HG03103 (cell line): ENCODE results near the gene TSPAN7.

Experiments used
- ATAC-seq: cut with Tn5 transposase; IDR thresholded peaks from one replicate; pipeline ENCODE4 v1.9.1; 2021; ENCODE audit warnings: low read depth; ENCODE audit not compliant: unreplicated experiment

The TSPAN7 gene

DNA sequence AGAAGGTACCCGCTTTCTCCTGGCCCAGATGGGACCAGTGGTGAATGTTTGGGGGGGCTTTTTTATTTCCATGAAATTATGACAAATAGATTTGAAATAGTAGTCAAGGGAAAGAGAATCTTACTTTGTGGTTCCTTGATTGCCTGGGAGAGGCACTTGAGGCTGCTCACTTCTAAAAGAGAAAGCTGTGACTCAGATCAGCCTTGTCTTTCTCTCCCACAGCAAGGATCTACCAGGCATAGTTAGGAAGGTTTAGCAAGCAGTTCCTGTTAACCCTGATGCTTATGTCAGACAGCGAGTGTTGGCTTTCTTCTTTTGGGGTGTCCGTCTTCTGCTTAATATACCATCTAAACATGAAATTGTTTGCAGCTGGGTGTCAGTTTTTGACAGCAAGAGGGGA is 114.5 kb downstream of the TSPAN7 start:
- no peak for ATAC-seq

DNA sequence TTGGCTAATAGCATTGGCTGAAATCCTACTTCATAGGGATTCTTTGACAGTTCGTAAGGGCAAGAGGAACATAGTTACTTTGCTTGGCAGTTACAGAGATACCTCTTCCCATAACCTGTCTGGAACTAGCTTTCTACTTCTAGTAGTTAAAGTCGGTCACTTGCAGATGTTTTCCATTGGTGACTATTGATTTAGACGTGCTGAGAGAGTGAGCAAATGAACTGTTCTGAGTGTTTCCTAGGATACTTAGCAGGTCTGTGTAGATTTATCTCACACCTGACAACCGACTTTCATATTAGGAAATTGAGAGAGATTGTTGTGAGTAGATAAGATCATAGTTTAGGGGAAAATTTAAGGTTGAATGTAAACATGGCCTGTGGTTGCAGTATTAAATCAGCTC is 116.8 kb downstream of the TSPAN7 start:
- no peak for ATAC-seq

DNA sequence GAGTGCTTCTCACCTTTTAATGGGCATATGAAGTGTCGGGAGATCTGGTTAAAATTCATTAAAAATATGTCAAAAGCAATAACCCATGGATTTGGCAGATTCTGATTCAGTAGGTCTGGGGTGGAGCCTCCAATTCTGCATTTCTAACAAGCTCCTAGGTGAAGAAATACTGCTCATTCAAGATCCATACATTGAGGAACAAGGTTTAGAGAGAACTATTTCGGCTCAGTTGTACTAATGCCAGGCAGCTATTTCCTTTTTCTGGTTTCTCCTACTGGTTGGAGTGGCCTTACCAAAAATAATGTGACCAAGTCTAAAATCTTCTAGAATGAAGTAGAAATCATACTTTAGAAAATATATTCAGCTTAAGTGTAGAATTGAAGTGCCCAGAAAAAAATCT is 117.5 kb downstream of the TSPAN7 start:
- ATAC-seq = no peak

DNA sequence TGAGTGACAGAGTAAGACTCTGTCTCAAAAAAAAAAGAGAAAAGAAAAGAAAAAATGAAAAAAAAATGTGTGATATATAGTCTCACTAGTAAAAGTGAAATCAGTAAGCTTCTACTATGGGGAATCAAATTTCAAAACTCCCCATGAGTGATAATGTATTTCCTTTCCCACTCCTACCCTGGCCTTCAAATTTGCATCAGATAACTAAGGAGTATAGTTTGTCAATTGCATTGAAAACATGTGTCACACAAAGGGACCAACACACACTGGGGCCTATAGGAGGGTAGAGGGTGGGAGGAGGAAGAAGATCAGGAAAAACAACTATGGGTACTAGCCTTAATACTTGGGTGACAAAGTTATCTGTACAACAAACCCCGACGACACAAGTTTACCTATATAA is 118.4 kb downstream of the TSPAN7 start:
- ATAC-seq = no peak

DNA sequence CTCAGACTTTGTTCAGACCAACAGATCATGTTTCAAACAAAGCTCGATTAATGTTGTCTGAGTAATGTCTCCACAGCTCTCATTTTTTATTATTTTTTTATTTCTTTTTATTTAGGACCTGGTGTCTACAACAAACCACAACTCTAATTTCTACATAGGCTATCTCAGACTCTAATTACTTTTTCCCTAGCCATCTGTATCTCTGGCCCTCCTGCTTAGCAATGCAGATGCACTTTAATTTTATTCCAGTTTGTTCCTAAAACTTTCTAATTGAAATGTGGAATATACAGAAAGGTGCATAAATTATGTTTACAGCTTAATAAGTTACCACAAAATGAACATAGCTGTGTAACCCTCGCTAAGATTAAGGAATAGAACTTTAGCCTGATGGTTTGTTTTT is 120.8 kb downstream of the TSPAN7 start:
- ATAC-seq = no peak

DNA sequence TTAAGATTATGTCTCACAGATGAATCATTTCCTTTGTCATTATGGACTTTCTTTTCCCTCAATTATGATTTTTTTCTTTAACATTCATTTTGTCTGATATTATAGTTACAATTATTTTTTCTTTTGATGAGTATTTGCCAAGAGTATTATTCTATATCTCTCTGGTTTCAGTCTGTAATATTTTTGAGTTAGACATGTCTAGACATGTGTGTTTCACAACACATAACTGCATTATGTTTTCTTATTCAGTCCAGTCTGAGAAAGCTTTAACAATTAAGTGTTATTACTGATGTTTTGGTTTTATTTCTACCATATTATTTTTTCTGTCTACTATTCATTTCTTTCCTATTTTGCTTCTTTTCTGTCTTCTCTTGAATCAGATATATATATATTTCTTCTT is 131.6 kb downstream of the TSPAN7 start:
- no peak for ATAC-seq

DNA sequence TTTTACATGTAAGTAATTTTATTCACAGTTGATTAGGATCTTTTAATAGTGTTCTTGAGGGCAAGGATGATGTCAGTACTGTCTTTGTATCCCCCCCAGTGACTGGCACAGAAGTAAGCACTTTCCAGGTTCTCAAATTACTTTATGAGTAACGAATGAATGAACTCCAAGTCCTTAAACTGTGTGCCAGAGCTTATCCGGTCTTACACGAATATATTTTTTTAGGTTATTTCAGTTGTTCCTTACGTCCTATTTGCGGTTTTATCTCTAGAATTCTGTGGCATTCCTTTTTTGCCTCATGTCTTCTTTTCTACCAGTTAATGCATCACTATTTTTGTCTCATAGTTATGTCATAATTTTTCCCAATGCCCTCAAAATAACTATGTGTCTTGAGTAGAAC is 133.1 kb downstream of the TSPAN7 start:
- no peak for ATAC-seq

DNA sequence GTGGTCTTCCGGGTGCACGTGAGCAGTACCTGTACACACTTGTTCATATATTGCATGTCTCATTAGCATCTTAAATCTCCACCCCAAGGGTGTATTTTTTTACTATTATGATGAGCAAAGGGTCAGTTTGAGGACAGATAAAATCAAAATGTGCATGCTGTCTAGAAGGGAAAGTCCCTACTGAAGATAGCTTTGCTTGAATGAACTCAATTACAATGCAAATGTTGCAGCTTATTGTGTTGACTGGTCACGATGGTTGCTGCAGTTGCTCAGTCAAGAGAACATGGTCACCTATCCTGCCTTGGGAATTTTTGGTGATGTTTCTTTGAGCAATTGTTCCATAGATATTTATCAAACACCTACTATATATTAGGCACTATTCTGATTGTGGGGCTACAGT is 136.1 kb downstream of the TSPAN7 start:
- ATAC-seq = no peak

DNA sequence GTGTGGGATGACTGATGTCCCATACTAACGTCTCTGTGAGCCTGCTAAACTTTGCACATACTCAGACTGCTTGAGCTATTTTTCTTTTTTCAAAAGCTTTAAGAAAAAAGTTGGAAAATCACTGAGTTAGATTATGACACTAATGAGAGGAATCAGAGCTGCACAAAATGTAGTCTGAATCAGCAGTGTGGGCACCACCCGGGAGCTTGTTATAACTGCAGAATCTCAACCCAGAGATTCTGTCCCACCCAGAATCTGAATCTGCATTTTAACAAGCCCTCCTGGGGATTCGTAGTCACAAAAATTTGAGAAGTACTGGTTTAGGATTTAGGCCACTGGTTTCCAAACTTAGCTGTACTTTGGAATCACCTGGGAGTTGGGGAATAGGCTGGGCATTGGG is 137.8 kb downstream of the TSPAN7 start:
- no peak for ATAC-seq

DNA sequence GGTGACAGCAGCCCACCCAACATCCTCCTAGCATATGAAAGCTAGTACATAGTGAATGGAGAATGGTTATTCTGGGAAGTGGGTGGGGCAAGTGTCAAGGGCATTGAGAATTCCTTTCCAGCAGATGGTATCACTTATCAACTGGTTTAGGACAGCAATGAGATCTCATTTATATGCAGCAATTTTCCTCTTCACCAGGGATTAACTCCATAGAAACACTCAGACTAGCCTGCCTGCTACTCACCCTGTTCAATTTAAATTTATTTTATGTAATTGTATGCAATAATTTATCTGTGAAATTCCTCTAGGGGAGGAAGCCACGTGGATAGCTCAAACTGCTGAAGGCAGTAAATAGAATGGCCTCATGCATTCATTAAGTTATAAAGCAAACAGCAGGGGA is 138.4 kb downstream of the TSPAN7 start:
- no peak for ATAC-seq

DNA sequence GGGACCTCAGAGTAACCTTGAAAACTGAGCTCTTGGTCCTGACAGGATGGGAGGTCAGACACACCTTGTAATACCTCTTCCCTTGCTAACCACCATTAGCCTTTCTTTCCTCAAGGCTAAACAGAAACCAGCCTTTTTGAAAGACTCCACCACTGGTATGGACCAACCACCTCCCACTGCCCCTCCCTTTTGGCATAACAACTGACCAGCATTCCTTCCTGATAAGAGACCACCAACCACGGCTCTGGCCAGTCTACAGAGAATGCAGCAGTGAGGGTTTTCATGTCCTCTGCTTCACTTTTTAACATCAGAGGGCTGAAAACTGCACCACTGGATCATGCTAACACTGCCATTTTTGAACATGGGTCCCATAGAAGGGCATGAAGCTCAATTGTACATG is 139.7 kb downstream of the TSPAN7 start:
- no peak for ATAC-seq

DNA sequence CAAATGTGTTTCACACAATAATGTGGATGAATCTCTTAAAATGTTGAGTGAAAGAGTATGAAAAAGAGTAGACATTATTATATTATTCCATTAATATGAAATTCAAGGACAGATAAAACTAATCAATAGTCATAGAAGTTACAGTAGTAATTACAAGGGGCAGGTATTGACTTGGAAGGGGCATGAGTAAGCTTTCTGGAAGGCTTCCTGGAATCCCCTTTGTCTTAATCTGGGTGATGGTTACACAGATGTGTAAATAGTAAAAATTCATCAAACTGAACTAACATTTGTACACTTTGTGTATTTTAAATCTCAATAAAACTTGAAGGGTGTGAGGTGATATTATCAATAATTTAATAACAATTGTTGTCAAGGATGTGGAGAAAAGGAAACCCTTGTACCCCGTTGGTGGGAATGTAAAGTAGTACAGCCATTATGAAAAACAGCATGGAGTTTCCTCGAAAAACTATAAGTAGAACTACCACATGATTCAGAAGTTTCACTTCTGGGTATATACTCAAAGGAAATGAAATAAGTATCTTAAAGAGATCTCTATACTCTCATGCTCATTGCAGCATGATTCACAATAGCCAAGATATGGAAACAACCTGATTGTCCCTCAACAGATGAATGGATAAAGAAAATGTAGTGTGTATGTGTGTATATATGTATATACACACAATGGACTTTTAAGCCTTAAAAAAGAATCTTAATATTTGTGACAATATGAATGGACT is 143.0 kb downstream of the TSPAN7 start:
- ATAC-seq = no peak

DNA sequence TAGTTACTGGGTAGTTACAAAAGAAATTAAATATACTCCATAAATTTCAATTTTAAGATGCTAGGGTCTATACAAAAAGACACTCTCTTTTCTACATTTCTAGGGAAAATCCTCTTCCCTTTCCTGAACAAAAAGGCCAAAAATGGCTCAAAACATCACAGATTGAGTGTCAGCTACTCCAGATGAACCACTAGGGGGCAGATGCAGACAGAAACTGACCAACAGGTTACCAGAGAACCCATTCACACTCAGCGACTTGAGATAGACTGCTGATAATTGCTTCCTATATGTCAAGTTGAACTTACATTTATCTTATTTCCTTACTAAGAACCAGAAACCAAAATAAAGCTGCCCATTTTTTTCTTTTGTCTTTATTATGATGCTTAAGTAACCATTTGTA is 156.5 kb downstream of the TSPAN7 start:
- ATAC-seq = no peak

DNA sequence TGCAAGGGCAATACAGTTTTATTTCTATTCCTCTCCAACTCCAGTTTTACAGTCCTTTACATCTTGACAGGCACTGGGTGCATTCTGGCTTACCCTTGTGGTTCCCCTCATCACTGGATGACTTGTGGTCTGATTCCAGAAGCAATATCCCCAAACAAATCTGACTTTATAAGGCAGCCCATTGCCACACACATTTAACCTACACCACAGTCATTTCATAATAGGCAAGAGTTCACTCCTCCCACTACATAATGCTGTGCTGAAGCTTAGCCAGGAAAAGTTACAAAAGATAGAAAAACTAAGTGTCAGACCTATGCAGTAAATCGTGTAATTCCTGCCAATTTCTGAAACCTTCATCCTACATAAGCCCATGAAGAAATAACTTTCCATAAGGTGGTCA is 157.0 kb downstream of the TSPAN7 start:
- no peak for ATAC-seq

DNA sequence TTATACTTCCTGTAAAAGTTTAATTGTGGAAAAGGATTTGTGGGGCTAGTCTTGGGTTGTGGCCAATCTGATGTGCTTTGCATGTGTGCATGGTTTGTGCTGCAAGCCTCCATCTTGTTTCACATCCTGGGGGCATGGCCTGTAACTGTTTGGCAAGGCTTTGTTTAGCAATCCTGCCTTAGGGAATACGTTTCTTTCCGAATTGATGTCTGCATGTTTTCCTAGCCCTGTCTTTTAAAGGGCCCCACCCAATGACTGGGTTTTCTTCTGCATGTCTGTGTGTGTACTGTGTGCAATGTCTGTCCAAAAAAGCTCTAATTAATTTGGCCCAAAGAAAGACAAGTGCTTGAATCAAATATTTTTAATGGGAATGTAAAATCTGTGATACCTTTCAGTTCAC is 165.3 kb downstream of the TSPAN7 start:
- no peak for ATAC-seq

DNA sequence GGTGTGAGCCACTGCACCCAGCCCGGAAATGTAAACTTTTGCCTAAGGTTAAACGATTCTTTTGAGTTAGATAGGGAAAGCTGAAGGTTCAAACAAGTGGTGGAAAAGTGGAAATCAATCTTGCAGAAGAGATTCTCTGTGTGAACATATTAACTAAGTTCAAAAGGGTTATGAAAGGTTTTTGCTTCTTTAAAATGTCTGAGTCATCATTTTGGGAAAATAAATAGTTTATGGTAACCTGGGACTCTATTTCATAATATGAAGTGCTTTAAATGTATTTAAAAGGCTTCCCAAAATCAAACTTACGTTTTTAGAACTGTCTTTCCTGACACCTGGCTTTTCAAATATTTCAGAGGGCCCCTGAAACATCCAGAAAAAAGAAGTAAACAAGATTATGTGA is 166.3 kb downstream of the TSPAN7 start:
- ATAC-seq = no peak

DNA sequence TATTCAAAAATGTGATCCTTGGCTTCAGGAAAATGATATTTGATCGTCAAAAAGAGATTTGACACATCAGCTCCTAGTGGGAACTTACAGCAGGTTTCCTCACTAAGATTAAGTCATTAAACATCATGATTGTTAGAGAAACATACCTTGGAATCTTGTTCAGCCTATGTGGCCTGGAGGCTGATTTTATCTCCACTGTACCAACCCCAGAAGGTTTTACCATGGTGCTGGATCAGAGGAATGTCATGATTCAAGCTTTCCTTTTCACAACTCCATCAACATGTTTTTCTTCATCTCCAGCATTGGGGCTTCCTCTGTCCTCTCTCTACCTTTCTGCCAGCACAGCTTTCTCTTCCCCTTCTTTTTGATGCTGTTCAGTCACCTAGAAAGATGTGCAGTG is 171.5 kb downstream of the TSPAN7 start:
- no peak for ATAC-seq
